Activated naive CD8-positive, alpha-beta T cell (primary cell): ENCODE measurements around the gene THBS2.

ENCODE experiments used
- H3K27ac Mint-ChIP-seq: one replicate; pipeline ENCODE4 v1.8.0; 2021; ENCODE audit warnings: mixed read lengths
- H3K27me3 Mint-ChIP-seq: one replicate; pipeline ENCODE4 v1.8.0; 2021; ENCODE audit warnings: mixed read lengths
- H3K36me3 Mint-ChIP-seq: one replicate; pipeline ENCODE4 v1.8.0; 2021; ENCODE audit warnings: mixed read lengths
- H3K4me1 Mint-ChIP-seq: one replicate; pipeline ENCODE4 v1.8.0; 2021; ENCODE audit warnings: low read depth, mixed read lengths
- H3K4me3 Mint-ChIP-seq: one replicate; pipeline ENCODE4 v1.8.0; 2021; ENCODE audit warnings: mild to moderate bottlenecking, mixed read lengths
- H3K9me3 Mint-ChIP-seq: one replicate; pipeline ENCODE4 v1.8.0; 2021; ENCODE audit warnings: low read depth, mixed read lengths

Gene THBS2

DNA sequence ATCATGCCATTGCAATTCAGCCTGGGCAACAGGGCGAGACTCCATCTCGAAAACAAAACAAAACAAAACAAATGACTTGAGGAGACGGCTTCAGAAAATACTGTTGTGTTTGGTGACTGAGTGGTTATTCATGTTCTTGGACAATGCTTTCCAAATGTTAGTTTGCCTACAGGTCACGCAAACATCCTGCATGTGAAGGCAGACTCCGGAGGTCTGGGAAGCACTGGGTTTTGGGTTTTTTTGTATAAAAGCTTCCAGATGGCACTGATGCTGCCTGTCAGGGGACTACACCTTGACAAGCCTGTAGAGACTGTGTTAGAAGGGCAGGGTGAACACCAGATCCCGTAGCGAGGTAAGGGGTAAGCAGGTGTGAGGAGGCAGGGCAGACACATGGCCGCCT lies 81.7 kb downstream of the THBS2 start:
- H3K4me1 Mint-ChIP-seq: no peaks in the 10 kb centered on the region
- no peaks in the 10 kb centered on the region for H3K27me3 Mint-ChIP-seq

DNA sequence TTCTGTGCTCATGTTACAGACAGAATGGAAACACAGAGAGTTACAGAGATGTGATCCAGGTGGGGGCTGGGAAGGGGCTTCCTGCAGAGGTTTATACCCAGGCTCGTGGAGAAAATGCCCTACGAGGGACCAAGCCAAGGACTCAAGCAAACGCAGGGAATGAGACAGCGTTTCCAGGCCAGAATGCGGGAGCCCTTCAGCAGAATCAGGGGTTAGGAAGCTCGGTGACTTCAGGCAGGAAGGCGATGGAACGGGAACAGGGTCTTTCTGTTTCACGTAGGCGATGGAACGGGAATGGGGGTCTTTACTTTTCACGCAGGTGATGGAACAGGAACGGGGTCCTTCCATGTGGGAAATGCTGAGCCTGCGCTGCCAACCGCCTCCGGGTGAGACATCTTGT lies 82.6 kb downstream of the THBS2 start:
- Mint-ChIP-seq H3K4me1 (no peaks in the 10 kb centered on the region), H3K36me3 (no peaks in the 10 kb centered on the region), H3K27me3 (no peaks in the 10 kb centered on the region), H3K4me3 (no peak overlapping the region), H3K9me3 (no peaks in the 10 kb centered on the region), H3K27ac (no peak overlapping the region)

More for the DNA sequence above, 81.7 kb downstream of the THBS2 start:
- no peak overlapping the region for H3K27ac Mint-ChIP-seq
- H3K9me3 Mint-ChIP-seq: no peaks in the 10 kb centered on the region
- H3K4me3 Mint-ChIP-seq: no peak overlapping the region
- no peaks in the 10 kb centered on the region for H3K36me3 Mint-ChIP-seq

DNA sequence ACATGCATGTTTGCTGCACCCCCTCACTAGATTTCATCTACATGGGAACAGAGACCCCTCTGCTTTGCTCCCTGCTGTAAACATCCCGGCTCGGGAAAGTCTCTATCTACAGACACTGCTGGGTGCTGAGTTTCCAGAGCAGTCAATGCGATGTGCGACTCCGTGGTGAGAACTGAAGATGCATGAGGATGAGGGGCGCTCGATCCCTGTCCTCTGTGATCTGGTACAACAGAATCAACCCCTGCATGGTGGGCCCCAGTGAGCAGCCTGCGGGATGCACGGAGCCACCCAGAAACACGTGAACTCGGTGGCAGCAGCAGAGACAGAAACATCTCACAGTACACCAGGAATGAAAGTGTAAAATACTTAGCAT lies 83.1 kb downstream of the THBS2 start:
- H3K9me3 Mint-ChIP-seq: no peaks in the 10 kb centered on the region
- H3K36me3 Mint-ChIP-seq: no peaks in the 10 kb centered on the region
- H3K4me3 Mint-ChIP-seq: no peak overlapping the region
- no peaks in the 10 kb centered on the region for H3K27me3 Mint-ChIP-seq
- H3K27ac Mint-ChIP-seq: no peak overlapping the region
- no peaks in the 10 kb centered on the region for H3K4me1 Mint-ChIP-seq

DNA sequence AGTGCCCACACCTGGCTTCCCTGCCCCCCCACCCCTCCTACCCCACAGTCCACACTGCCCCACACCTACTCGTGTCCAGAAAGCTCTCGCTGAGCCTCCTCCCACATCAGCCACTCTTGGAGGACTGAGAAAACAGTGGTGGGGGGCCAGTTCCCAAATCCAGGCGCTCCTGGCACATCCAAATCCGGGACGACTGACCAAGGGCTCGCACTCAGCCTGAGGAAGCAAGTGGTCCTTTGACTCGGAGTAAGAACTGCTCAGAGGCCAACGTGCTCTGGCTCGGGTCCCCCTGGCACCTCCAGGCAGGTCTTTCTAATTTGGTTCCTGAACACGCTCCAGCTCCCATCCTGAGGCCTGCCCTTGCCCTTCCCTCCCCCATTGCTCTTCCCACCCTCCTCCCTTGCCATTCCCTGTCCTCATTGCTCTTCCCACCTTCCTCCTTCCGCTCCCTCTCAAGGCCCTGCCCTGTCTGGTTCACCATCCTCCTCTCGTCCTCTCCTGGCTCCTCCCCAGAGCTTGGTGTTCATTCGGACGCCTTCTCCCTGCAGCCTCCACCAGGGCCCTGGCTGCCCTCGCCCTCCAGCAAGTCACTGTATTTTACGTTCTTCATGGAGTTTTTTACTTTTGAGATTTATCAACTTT lies 83.6 kb downstream of the THBS2 start:
- H3K27ac Mint-ChIP-seq: no peak overlapping the region
- no peak overlapping the region for H3K4me3 Mint-ChIP-seq
- H3K36me3 Mint-ChIP-seq: no peaks in the 10 kb centered on the region
- H3K4me1 Mint-ChIP-seq: no peaks in the 10 kb centered on the region
- H3K27me3 Mint-ChIP-seq: no peaks in the 10 kb centered on the region
- H3K9me3 Mint-ChIP-seq: no peaks in the 10 kb centered on the region

DNA sequence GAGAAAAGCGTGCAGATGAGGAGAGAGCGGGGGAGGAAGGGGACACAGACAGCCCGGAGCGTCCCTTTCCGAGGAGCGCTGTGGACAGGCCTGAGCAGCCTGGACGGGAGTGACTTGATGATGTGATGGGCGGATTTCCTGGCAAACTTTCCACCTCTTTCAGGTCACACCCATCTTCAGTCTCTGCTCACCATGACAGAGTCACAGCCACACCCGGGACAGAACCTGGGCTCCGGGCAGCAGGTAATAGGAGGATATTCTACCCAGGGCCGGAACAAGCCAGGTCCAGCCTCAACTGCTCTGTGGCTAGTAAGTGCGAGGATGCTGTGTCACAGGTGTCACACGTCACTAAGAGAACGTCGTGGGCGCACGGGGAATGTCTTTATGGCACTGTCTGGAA lies 84.3 kb downstream of the THBS2 start:
- Mint-ChIP-seq H3K27ac (no peak overlapping the region), H3K9me3 (no peaks in the 10 kb centered on the region), H3K36me3 (no peaks in the 10 kb centered on the region), H3K4me1 (no peaks in the 10 kb centered on the region), H3K27me3 (no peaks in the 10 kb centered on the region), H3K4me3 (no peak overlapping the region)

- Mint-ChIP-seq H3K4me1 (no peaks in the 10 kb centered on the region), H3K9me3 (no peaks in the 10 kb centered on the region), H3K27me3 (no peaks in the 10 kb centered on the region), H3K4me3 (no peak overlapping the region), H3K36me3 (no peaks in the 10 kb centered on the region), H3K27ac (no peak overlapping the region)
Measured at GRCh38 chr6:169168706-169169105, 84.9 kb downstream of the THBS2 start.

DNA sequence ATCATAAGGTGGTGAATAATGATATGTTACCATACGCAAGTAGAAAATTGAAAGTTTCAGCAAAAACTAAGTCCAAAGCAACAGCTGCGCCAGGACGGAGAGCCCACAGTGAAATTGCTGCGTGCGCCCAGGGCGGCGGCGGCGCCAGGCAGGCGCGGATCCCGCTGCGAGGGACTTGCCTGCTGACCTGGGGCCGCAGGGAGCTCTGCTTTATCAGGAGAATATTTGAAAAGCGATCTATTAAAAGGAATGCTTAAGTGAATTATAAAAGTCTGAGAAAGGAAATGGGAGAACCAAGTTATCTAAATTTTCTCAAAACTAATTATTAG lies 85.4 kb downstream of the THBS2 start:
- no peak overlapping the region for H3K4me3 Mint-ChIP-seq
- H3K27me3 Mint-ChIP-seq: no peaks in the 10 kb centered on the region
- no peak overlapping the region for H3K27ac Mint-ChIP-seq
- H3K4me1 Mint-ChIP-seq: no peaks in the 10 kb centered on the region
- no peaks in the 10 kb centered on the region for H3K9me3 Mint-ChIP-seq
- no peaks in the 10 kb centered on the region for H3K36me3 Mint-ChIP-seq

DNA sequence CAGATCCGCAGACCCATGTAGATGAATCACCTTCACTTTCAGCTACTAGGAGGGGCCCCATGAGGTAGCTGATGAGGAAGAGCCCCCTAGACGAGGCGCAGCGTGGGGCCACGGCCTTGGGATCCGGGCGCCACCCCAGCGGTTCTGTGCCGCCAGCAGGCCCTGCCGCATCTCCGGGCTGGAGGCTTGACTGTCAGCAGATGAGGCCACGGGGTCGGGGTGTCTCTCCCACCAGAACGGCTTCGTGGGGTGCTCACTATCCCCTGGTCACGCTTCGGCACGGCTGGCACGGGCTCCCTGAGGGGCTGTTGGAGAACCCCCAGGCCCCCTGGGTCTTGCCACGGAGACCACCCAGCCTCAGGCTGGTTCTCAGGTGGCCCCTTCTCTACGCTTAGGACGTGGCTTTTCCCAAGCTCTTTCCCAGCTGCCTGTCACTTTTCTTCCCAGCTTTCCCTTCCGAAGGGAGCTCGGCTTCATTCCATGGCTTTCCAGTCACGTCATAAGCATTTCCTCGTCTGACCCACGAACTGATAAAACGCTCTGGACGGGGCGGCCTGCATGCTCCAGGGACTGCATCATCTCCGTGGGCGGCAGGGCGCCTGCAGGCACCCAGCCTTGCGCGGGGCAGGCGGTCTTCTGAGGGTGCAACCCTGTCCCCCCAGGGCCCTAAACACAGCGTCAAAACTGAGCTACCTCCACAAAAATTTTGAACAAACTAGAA lies 85.9 kb downstream of the THBS2 start:
- Mint-ChIP-seq H3K36me3 (no peaks in the 10 kb centered on the region), H3K27ac (no peak overlapping the region), H3K9me3 (no peaks in the 10 kb centered on the region), H3K27me3 (no peaks in the 10 kb centered on the region), H3K4me3 (no peak overlapping the region), H3K4me1 (no peaks in the 10 kb centered on the region)

DNA sequence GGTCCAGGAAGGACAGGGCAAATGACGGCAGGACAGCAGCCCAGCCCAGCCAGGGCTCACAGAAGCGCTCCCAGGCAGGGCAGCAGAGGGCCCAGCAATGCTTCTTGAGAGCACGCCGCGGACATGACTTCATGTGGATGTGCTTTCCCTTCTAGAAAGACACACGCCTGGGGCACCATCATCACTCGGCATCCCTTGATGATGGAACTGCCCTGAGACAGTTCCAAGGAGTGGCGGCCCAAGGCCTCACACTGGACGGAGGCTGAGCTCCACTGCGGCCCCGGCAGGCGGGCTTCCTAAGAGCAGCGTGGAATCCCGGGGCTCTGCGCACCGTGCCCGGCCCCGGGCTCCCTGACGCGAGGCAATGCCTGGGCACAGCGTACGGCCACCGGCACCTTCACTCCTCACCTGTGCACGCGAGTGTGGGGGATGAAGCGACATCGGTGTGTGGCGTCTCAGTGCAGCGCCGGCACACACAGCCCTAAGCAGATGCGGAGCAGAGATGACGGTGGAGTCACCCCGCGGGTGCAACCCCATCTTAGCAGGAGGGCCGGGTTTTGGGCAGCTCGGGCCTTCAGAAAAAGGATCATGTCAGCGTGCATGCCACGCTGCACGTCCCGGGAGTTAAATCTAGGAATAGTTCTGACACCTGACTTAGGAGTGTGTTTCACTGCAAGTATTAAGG lies 86.6 kb downstream of the THBS2 start:
- no peaks in the 10 kb centered on the region for H3K36me3 Mint-ChIP-seq
- no peaks in the 10 kb centered on the region for H3K9me3 Mint-ChIP-seq
- H3K27ac Mint-ChIP-seq: no peak overlapping the region
- no peak overlapping the region for H3K4me3 Mint-ChIP-seq
- no peaks in the 10 kb centered on the region for H3K4me1 Mint-ChIP-seq
- no peaks in the 10 kb centered on the region for H3K27me3 Mint-ChIP-seq
